Activated T-helper 2 cell treated with anti-CD3 and anti-CD28 coated beads, Interferon-gamma antibody, Interleukin-2, Interleukin-4, amounts not matched to agents 10 μg/mL and 5 μg/mL and 100 μg/mL, durations not matched to agents 14 hours and 24 hours and 36 hours (primary cell): ENCODE data around the gene ST7L. TPM values are rescaled to one million over a fixed set of nuclear protein-coding genes. Genes with fewer than 3 reads are reported as not detected.

Experiments
- DNase-seq: peaks from one replicate; pipeline ENCODE4 v3.0.0; 2021; ENCODE audit warnings: low spot score
- H3K27ac Mint-ChIP-seq: one replicate; pipeline ENCODE4 v1.8.0; 2021; ENCODE audit warnings: mixed read lengths
- H3K27me3 Mint-ChIP-seq: one replicate; pipeline ENCODE4 v1.8.0; 2021; ENCODE audit warnings: low read depth, mixed read lengths
- H3K36me3 Mint-ChIP-seq: one replicate; pipeline ENCODE4 v1.8.0; 2021; ENCODE audit warnings: low read depth, mixed read lengths
- H3K4me1 Mint-ChIP-seq: one replicate; pipeline ENCODE4 v1.8.0; 2021; ENCODE audit warnings: low read depth, mixed read lengths
- H3K4me3 Mint-ChIP-seq: one replicate; pipeline ENCODE4 v1.8.0; 2021; ENCODE audit warnings: low read depth, mild to moderate bottlenecking, moderate library complexity, mixed read lengths
- H3K9me3 Mint-ChIP-seq: one replicate; pipeline ENCODE4 v1.8.0; 2021; ENCODE audit warnings: mixed read lengths
- intact Hi-C: fragments of 100-400 bp; cut with micrococcal nuclease; formaldehyde crosslinking; loops from one replicate; pipeline ENCODE4 v1.15.1; 2023
- total RNA-seq: library from RNA; stranded (reverse); gene quantifications from 2 replicates; pipeline ENCODE4 v1.2.3, GENCODE V29; 2022

ST7L gene
- total RNA-seq, 1 donor from 2014 or later: 15.4 TPM

DNA sequence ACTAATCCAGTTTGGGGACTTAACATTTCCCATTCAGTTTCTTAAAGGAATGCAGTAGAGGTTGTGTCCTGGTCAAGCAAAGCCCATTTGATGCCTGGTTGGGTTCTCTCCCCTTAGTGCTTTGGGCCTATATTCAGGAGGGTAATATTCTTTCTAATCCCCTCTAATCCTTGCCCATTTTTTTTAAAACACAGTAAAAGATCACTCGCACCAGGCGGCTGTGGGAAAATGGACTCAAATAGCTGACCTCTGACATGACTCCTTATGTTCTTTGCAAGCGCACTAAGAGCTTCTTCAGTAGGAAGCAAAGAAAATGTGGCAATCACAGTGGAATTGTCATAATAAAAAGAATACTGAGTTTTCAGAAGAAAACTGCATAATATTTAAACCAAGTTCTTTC is 60.3 kb downstream of the ST7L start:
- intact Hi-C loops: no loop called here
- Mint-ChIP-seq H3K27ac (no peak overlapping the region), H3K27me3 (no peaks in the 10 kb centered on the region), H3K4me1 (peaks cover 4% of the 10 kb centered on the region), H3K4me3 (no peak overlapping the region), H3K36me3 (no peaks in the 10 kb centered on the region), H3K9me3 (no peaks in the 10 kb centered on the region)
- no peak for DNase-seq

- H3K4me1 Mint-ChIP-seq: peaks cover 4% of the 10 kb centered on the region
- H3K9me3 Mint-ChIP-seq: no peaks in the 10 kb centered on the region
- H3K36me3 Mint-ChIP-seq: no peaks in the 10 kb centered on the region
- intact Hi-C loops: no loop called here
- no peak overlapping the region for H3K4me3 Mint-ChIP-seq
- no peak for DNase-seq
- no peaks in the 10 kb centered on the region for H3K27me3 Mint-ChIP-seq
- H3K27ac Mint-ChIP-seq: no peak overlapping the region
Observed at GRCh38 chr1:112557385-112557784, 61.6 kb downstream of the ST7L start.

GRCh38 chr1:112554411-112554810 is 64.5 kb downstream of the ST7L start:
- H3K36me3 Mint-ChIP-seq: no peaks in the 10 kb centered on the region
- no peak overlapping the region for H3K27ac Mint-ChIP-seq
- intact Hi-C loops: no loop called here
- H3K27me3 Mint-ChIP-seq: no peaks in the 10 kb centered on the region
- DNase-seq: no peak
- H3K4me3 Mint-ChIP-seq: no peak overlapping the region
- no peaks in the 10 kb centered on the region for H3K9me3 Mint-ChIP-seq
- peaks cover 4% of the 10 kb centered on the region for H3K4me1 Mint-ChIP-seq

DNA sequence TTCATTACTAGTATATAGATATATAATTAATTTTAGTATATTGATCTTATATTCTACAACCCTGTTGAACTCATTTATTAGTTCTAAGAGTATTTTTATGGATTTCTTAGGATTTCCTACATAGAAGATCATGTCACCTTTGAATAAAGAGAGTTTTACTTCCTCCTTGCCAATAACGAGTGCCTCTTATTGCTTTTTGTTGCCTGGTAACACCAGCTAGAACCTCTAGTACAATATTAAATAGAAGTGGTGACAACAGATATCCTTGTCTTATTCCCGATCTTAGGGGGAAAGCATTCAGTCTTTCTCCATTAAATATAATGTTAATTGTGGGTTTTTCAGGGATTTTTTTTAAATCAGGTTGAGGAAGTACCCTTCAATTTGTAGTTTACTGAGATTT is 69.4 kb downstream of the ST7L start:
- no peak for DNase-seq
- no peaks in the 10 kb centered on the region for H3K36me3 Mint-ChIP-seq
- H3K9me3 Mint-ChIP-seq: no peaks in the 10 kb centered on the region
- peaks cover 2% of the 10 kb centered on the region for H3K4me1 Mint-ChIP-seq
- no peak overlapping the region for H3K27ac Mint-ChIP-seq
- intact Hi-C loops: no loop called here
- H3K4me3 Mint-ChIP-seq: no peak overlapping the region
- no peaks in the 10 kb centered on the region for H3K27me3 Mint-ChIP-seq

- no peaks in the 10 kb centered on the region for H3K27me3 Mint-ChIP-seq
- peaks cover 2% of the 10 kb centered on the region for H3K4me1 Mint-ChIP-seq
- no peak overlapping the region for H3K27ac Mint-ChIP-seq
- no peak for DNase-seq
- H3K4me3 Mint-ChIP-seq: no peak overlapping the region
- no peaks in the 10 kb centered on the region for H3K36me3 Mint-ChIP-seq
- intact Hi-C loops: no loop called here
- no peaks in the 10 kb centered on the region for H3K9me3 Mint-ChIP-seq
Observed at GRCh38 chr1:112548547-112548946, 70.4 kb downstream of the ST7L start.

GRCh38 chr1:112546076-112546475 is 72.9 kb downstream of the ST7L start:
- intact Hi-C loops: no loop called here
- Mint-ChIP-seq H3K9me3 (no peaks in the 10 kb centered on the region), H3K36me3 (no peaks in the 10 kb centered on the region), H3K4me3 (no peak overlapping the region), H3K4me1 (peaks cover 2% of the 10 kb centered on the region), H3K27me3 (no peaks in the 10 kb centered on the region), H3K27ac (no peak overlapping the region)
- no peak for DNase-seq

- no peaks in the 10 kb centered on the region for H3K9me3 Mint-ChIP-seq
Observed at GRCh38 chr1:112544751-112545150, 74.2 kb downstream of the ST7L start.

DNA sequence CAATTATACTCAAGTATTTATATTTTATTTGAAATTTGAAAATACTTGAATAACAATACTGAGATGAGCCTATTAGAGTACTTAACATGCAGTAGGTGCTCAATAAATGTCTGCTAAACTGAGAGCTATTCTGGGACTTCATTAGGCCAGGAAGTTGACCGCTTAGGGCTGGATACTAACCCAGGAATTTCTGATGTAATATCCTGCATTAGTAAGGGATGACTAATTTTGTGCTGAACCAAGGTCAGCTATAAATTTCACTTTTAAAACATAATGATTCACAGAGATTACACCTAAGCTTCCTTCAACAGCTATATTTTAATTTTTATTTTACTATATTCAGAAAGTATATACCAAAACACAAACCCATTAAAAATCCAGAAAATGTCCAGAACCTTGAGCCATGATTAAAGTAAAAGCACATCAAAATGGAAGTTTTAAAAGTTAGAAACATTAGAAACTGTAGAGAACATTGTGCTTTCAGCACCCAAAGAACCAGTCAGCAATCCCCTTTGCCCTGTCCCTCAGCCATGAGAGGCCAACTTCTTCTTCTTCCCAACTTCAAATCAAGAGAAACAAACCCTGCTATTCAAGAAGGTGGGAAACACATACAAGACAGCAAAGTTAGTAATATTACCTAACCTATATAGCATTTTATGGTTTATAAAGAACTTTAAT is 74.8 kb downstream of the ST7L start:
- H3K27ac Mint-ChIP-seq: no peak overlapping the region
- H3K4me1 Mint-ChIP-seq: peaks cover 2% of the 10 kb centered on the region
- intact Hi-C loops: no loop called here
- no peak for DNase-seq
- peaks cover 6% of the 10 kb centered on the region for H3K36me3 Mint-ChIP-seq
- H3K4me3 Mint-ChIP-seq: no peak overlapping the region
- H3K27me3 Mint-ChIP-seq: no peaks in the 10 kb centered on the region
- H3K9me3 Mint-ChIP-seq: no peaks in the 10 kb centered on the region

More at GRCh38 chr1:112544751-112545150, 74.2 kb downstream of the ST7L start:
- H3K4me3 Mint-ChIP-seq: no peak overlapping the region
- H3K27me3 Mint-ChIP-seq: no peaks in the 10 kb centered on the region
- intact Hi-C loops: no loop called here
- H3K4me1 Mint-ChIP-seq: peaks cover 2% of the 10 kb centered on the region
- H3K27ac Mint-ChIP-seq: no peak overlapping the region
- no peak for DNase-seq
- peaks cover 6% of the 10 kb centered on the region for H3K36me3 Mint-ChIP-seq

- no peak overlapping the region for H3K27ac Mint-ChIP-seq
- peaks cover 6% of the 10 kb centered on the region for H3K36me3 Mint-ChIP-seq
- no peak for DNase-seq
- no peaks in the 10 kb centered on the region for H3K27me3 Mint-ChIP-seq
- intact Hi-C loops: no loop called here
- H3K4me3 Mint-ChIP-seq: no peak overlapping the region
- no peaks in the 10 kb centered on the region for H3K9me3 Mint-ChIP-seq
- no peaks in the 10 kb centered on the region for H3K4me1 Mint-ChIP-seq
Observed at GRCh38 chr1:112542206-112542973, 76.6 kb downstream of the ST7L start.

GRCh38 chr1:112541299-112541698 is 77.6 kb downstream of the ST7L start:
- Mint-ChIP-seq H3K27ac (no peak overlapping the region), H3K27me3 (no peaks in the 10 kb centered on the region), H3K9me3 (no peaks in the 10 kb centered on the region), H3K4me3 (no peak overlapping the region), H3K4me1 (no peaks in the 10 kb centered on the region), H3K36me3 (peaks cover 6% of the 10 kb centered on the region)
- intact Hi-C loops: no loop called here
- no peak for DNase-seq

GRCh38 chr1:112540226-112540794 is 78.6 kb downstream of the ST7L start:
- no peak for DNase-seq
- Mint-ChIP-seq H3K9me3 (no peaks in the 10 kb centered on the region), H3K4me3 (no peak overlapping the region), H3K36me3 (peaks cover 6% of the 10 kb centered on the region), H3K4me1 (no peaks in the 10 kb centered on the region), H3K27me3 (no peaks in the 10 kb centered on the region), H3K27ac (no peak overlapping the region)
- intact Hi-C loops: no loop called here

DNA sequence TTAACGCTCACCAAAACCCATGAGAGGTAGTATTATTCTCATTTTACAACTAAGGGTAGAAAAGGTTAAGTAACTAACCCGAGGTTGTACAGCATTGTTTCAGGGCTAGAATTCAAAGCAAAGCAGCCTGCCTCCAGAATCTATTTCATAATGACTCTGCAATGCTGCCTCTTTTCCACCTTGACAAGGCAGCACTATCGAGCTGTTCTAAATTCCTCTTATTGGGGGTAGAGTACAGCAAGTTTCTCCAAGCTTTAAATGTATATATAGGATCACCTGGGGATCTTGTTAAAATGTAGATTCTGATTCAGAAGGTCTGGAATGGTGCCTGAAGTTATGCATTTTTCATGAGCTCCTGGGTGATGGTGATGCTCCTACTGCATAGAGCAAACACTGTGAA is 80.1 kb downstream of the ST7L start:
- no peak overlapping the region for H3K4me3 Mint-ChIP-seq
- peaks cover 6% of the 10 kb centered on the region for H3K36me3 Mint-ChIP-seq
- H3K4me1 Mint-ChIP-seq: no peaks in the 10 kb centered on the region
- no peak for DNase-seq
- H3K27me3 Mint-ChIP-seq: no peaks in the 10 kb centered on the region
- intact Hi-C loops: no loop called here
- no peaks in the 10 kb centered on the region for H3K9me3 Mint-ChIP-seq
- no peak overlapping the region for H3K27ac Mint-ChIP-seq

DNA sequence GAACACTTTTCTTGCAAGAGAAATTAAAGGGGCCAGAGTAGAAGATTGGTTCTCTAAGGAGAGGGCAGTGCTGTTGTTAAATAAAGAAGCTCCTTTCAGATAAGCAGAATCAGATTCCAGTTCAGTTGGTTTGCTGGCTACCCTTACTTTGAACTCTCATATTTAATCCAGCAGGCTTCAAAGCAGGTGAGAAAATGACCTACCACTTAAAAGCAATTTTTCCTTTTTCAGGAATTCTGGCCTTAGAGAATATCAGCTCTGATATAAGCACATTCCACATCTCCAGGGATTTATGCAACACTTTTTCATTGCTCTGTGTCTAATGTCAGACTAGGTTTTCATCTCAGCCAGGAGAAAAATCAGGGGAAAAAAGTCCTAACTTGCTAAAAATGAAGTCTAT is 81.5 kb downstream of the ST7L start:
- DNase-seq: no peak
- Mint-ChIP-seq H3K4me1 (no peaks in the 10 kb centered on the region), H3K27ac (no peak overlapping the region), H3K4me3 (no peak overlapping the region), H3K27me3 (no peaks in the 10 kb centered on the region), H3K36me3 (peaks cover 6% of the 10 kb centered on the region), H3K9me3 (no peaks in the 10 kb centered on the region)
- intact Hi-C loops: no loop called here
